ENCODE data around the gene UBAP1.
A peak's percentile ranks its signal among the peaks of the same experiment; 100 is the strongest.

UBAP1 gene

GRCh38 chr9:34254141-34254913, 75.5 kb downstream of the UBAP1 start:
- no peaks in the 10 kb centered on the region for H3K27me3 ChIP-seq (ENCODE audit: insufficient read depth, low read length)
- H2BK120ac ChIP-seq (ENCODE audit: insufficient read depth, low read length, poor library complexity): no peak overlapping the region
- H3K27ac ChIP-seq (ENCODE audit: low read depth, low read length): no peak overlapping the region
- H3K9ac ChIP-seq (ENCODE audit: low read length): no peak overlapping the region
- WGBS (ENCODE audit: extremely low coverage, insufficient coverage, insufficient read length): no CpG with 5 or more reads among the region's 16 CpGs
- H2BK12ac ChIP-seq (ENCODE audit: low read length): no peak overlapping the region
- no peak overlapping the region for H3K14ac ChIP-seq (ENCODE audit: low read length)
- H3K9me3 ChIP-seq (ENCODE audit: insufficient read depth, low read depth, low read length): peaks cover under 1% of the 10 kb centered on the region
- H3K4ac ChIP-seq (ENCODE audit: low read depth, low read length): no peak overlapping the region
- no peak overlapping the region for H4K91ac ChIP-seq (ENCODE audit: low read depth, low read length)
- H2AFZ ChIP-seq (ENCODE audit: insufficient read depth, low read length, poor library complexity): no peak overlapping the region
- H3K79me2 ChIP-seq (ENCODE audit: control insufficient read depth, insufficient read depth, low read length, poor library complexity): no peaks in the 10 kb centered on the region
- H3K4me3 ChIP-seq (ENCODE audit: low read depth, low read length): no peak overlapping the region
- peaks cover 60 to 80% of the 10 kb centered on the region in 2 experiments for H3K36me3 ChIP-seq (ENCODE audit: control insufficient read depth in 1 of 2, insufficient read depth in 2 of 2, low read length in 2 of 2)
- H4K8ac ChIP-seq (ENCODE audit: low read depth, low read length): no peak overlapping the region
- H3K18ac ChIP-seq (ENCODE audit: low read length): no peak overlapping the region
- H2BK5ac ChIP-seq (ENCODE audit: low read depth, low read length, poor library complexity): no peak overlapping the region
- peak; percentile 72 to 78 for DNase-seq
- H2AK5ac ChIP-seq (ENCODE audit: low read length): no peak overlapping the region
- no peaks in the 10 kb centered on the region for H3K79me1 ChIP-seq (ENCODE audit: low read length)
- H4K12ac ChIP-seq (ENCODE audit: low read depth, low read length): no peak overlapping the region
- H3K4me2 ChIP-seq (ENCODE audit: low read length): no peak overlapping the region
- H3K23ac ChIP-seq (ENCODE audit: low read length): no peak overlapping the region
- no peaks in the 10 kb centered on the region for H3K4me1 ChIP-seq (ENCODE audit: control insufficient read depth in 1 of 2, insufficient read depth in 2 of 2, low read length in 2 of 2)

GRCh38 chr9:34254966-34255825, 76.4 kb downstream of the UBAP1 start:
- no peak overlapping the region for H3K14ac ChIP-seq (ENCODE audit: low read length)
- H2AFZ ChIP-seq (ENCODE audit: insufficient read depth, low read length, poor library complexity): no peak overlapping the region
- H3K9ac ChIP-seq (ENCODE audit: low read length): no peak overlapping the region
- H3K36me3 ChIP-seq (ENCODE audit: control insufficient read depth in 1 of 2, insufficient read depth in 2 of 2, low read length in 2 of 2): peaks cover 53 to 74% of the 10 kb centered on the region in 2 experiments
- DNase-seq: no peak
- H3K18ac ChIP-seq (ENCODE audit: low read length): no peak overlapping the region
- H3K23ac ChIP-seq (ENCODE audit: low read length): no peak overlapping the region
- H2AK5ac ChIP-seq (ENCODE audit: low read length): no peak overlapping the region
- H3K79me2 ChIP-seq (ENCODE audit: control insufficient read depth, insufficient read depth, low read length, poor library complexity): no peaks in the 10 kb centered on the region
- peaks cover 2% of the 10 kb centered on the region for H3K9me3 ChIP-seq (ENCODE audit: insufficient read depth, low read depth, low read length)
- no peak overlapping the region for H3K27ac ChIP-seq (ENCODE audit: low read depth, low read length)
- no peak overlapping the region for H3K4ac ChIP-seq (ENCODE audit: low read depth, low read length)
- H4K91ac ChIP-seq (ENCODE audit: low read depth, low read length): no peak overlapping the region
- no peaks in the 10 kb centered on the region for H3K4me1 ChIP-seq (ENCODE audit: control insufficient read depth in 1 of 2, insufficient read depth in 2 of 2, low read length in 2 of 2)
- H3K79me1 ChIP-seq (ENCODE audit: low read length): no peaks in the 10 kb centered on the region
- H3K4me2 ChIP-seq (ENCODE audit: low read length): no peak overlapping the region
- no peak overlapping the region for H2BK120ac ChIP-seq (ENCODE audit: insufficient read depth, low read length, poor library complexity)
- no peak overlapping the region for H3K4me3 ChIP-seq (ENCODE audit: low read depth, low read length)
- no peak overlapping the region for H2BK5ac ChIP-seq (ENCODE audit: low read depth, low read length, poor library complexity)
- WGBS (ENCODE audit: extremely low coverage, insufficient coverage, insufficient read length): no CpG with 5 or more reads among the region's 10 CpGs
- H4K8ac ChIP-seq (ENCODE audit: low read depth, low read length): no peak overlapping the region
- no peak overlapping the region for H2BK12ac ChIP-seq (ENCODE audit: low read length)
- H4K12ac ChIP-seq (ENCODE audit: low read depth, low read length): no peak overlapping the region
- no peaks in the 10 kb centered on the region for H3K27me3 ChIP-seq (ENCODE audit: insufficient read depth, low read length)

- Histone ChIP-seq H3K27ac (ENCODE audit: low read depth, low read length) (no peak overlapping the region), H3K4ac (ENCODE audit: low read depth, low read length) (no peak overlapping the region), H3K36me3 (ENCODE audit: control insufficient read depth in 1 of 2, insufficient read depth in 2 of 2, low read length in 2 of 2) (peaks cover 45 to 65% of the 10 kb centered on the region in 2 experiments), H4K12ac (ENCODE audit: low read depth, low read length) (no peak overlapping the region), H2AK5ac (ENCODE audit: low read length) (no peak overlapping the region), H3K9me3 (ENCODE audit: insufficient read depth, low read depth, low read length) (peaks cover 2% of the 10 kb centered on the region), H3K4me2 (ENCODE audit: low read length) (no peak overlapping the region), H3K4me3 (ENCODE audit: low read depth, low read length) (no peak overlapping the region), H2BK120ac (ENCODE audit: insufficient read depth, low read length, poor library complexity) (no peak overlapping the region), H3K14ac (ENCODE audit: low read length) (no peak overlapping the region), H3K4me1 (ENCODE audit: control insufficient read depth in 1 of 2, insufficient read depth in 2 of 2, low read length in 2 of 2) (no peaks in the 10 kb centered on the region), H3K9ac (ENCODE audit: low read length) (no peak overlapping the region), H3K79me2 (ENCODE audit: control insufficient read depth, insufficient read depth, low read length, poor library complexity) (no peaks in the 10 kb centered on the region), H4K91ac (ENCODE audit: low read depth, low read length) (no peak overlapping the region), H4K8ac (ENCODE audit: low read depth, low read length) (no peak overlapping the region), H3K18ac (ENCODE audit: low read length) (no peak overlapping the region), H2BK12ac (ENCODE audit: low read length) (no peak overlapping the region), H2AFZ (ENCODE audit: insufficient read depth, low read length, poor library complexity) (no peak overlapping the region), H3K79me1 (ENCODE audit: low read length) (no peaks in the 10 kb centered on the region), H3K23ac (ENCODE audit: low read length) (no peak overlapping the region), H2BK5ac (ENCODE audit: low read depth, low read length, poor library complexity) (no peak overlapping the region), H3K27me3 (ENCODE audit: insufficient read depth, low read length) (no peaks in the 10 kb centered on the region)
- no CpG with 5 or more reads among the region's 6 CpGs for WGBS (ENCODE audit: extremely low coverage, insufficient coverage, insufficient read length)
- no peak for DNase-seq
Measured at GRCh38 chr9:34256104-34256503, 77.3 kb downstream of the UBAP1 start.

- no peak overlapping the region for H2BK5ac ChIP-seq (ENCODE audit: low read depth, low read length, poor library complexity)
- no peak overlapping the region for H3K27ac ChIP-seq (ENCODE audit: low read depth, low read length)
- H3K79me1 ChIP-seq (ENCODE audit: low read length): no peaks in the 10 kb centered on the region
- DNase-seq: no peak
- H4K91ac ChIP-seq (ENCODE audit: low read depth, low read length): no peak overlapping the region
- H3K36me3 ChIP-seq (ENCODE audit: control insufficient read depth in 1 of 2, insufficient read depth in 2 of 2, low read length in 2 of 2): peaks cover 40 to 56% of the 10 kb centered on the region in 2 experiments
- H3K18ac ChIP-seq (ENCODE audit: low read length): no peak overlapping the region
- no peak overlapping the region for H3K4me2 ChIP-seq (ENCODE audit: low read length)
- no peaks in the 10 kb centered on the region for H3K27me3 ChIP-seq (ENCODE audit: insufficient read depth, low read length)
- no peak overlapping the region for H3K9ac ChIP-seq (ENCODE audit: low read length)
- H3K4me3 ChIP-seq (ENCODE audit: low read depth, low read length): no peak overlapping the region
- H3K9me3 ChIP-seq (ENCODE audit: insufficient read depth, low read depth, low read length): peaks cover 2% of the 10 kb centered on the region
- H3K23ac ChIP-seq (ENCODE audit: low read length): no peak overlapping the region
- no peak overlapping the region for H2AK5ac ChIP-seq (ENCODE audit: low read length)
- no peak overlapping the region for H2AFZ ChIP-seq (ENCODE audit: insufficient read depth, low read length, poor library complexity)
- no peak overlapping the region for H3K4ac ChIP-seq (ENCODE audit: low read depth, low read length)
- H4K8ac ChIP-seq (ENCODE audit: low read depth, low read length): no peak overlapping the region
- H4K12ac ChIP-seq (ENCODE audit: low read depth, low read length): no peak overlapping the region
- H3K79me2 ChIP-seq (ENCODE audit: control insufficient read depth, insufficient read depth, low read length, poor library complexity): no peaks in the 10 kb centered on the region
- no CpG with 5 or more reads among the region's 11 CpGs for WGBS (ENCODE audit: extremely low coverage, insufficient coverage, insufficient read length)
- H3K4me1 ChIP-seq (ENCODE audit: control insufficient read depth in 1 of 2, insufficient read depth in 2 of 2, low read length in 2 of 2): no peaks in the 10 kb centered on the region
- no peak overlapping the region for H2BK12ac ChIP-seq (ENCODE audit: low read length)
- no peak overlapping the region for H2BK120ac ChIP-seq (ENCODE audit: insufficient read depth, low read length, poor library complexity)
- H3K14ac ChIP-seq (ENCODE audit: low read length): no peak overlapping the region
Measured at GRCh38 chr9:34256987-34257585, 78.2 kb downstream of the UBAP1 start.
